ENCODE data around the gene DSCAML1. TPM values are rescaled to one million over a fixed set of nuclear protein-coding genes. Genes with fewer than 3 reads are reported as not detected.

DSCAML1 gene
- total RNA-seq, 1 donor: not detected

DNA sequence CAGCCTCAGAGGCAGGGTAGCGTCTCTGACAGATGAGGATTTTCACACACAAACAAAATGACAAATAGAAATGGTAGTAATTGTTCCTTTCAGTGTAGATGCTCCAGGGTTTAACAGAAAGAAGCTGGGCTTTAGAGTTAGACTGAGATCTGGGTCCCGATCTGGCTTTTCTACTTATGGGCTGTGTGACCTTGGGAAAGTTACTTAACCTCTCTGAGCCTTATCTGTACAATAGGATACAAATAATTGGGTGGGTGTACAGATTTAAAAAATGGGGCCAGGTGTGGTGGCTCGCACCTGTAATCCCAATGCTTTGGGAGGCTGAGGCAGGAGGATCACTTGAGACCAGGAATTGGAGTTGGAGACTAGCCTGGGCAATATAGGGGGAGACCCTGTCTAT lies 264.4 kb downstream of the DSCAML1 start:
- H3K4me3 ChIP-seq (ENCODE audit: low read depth, low read length): no peak overlapping the region
- no peak for DNase-seq (ENCODE audit: low read depth)
- TF ChIP-seq, protein P1, sequence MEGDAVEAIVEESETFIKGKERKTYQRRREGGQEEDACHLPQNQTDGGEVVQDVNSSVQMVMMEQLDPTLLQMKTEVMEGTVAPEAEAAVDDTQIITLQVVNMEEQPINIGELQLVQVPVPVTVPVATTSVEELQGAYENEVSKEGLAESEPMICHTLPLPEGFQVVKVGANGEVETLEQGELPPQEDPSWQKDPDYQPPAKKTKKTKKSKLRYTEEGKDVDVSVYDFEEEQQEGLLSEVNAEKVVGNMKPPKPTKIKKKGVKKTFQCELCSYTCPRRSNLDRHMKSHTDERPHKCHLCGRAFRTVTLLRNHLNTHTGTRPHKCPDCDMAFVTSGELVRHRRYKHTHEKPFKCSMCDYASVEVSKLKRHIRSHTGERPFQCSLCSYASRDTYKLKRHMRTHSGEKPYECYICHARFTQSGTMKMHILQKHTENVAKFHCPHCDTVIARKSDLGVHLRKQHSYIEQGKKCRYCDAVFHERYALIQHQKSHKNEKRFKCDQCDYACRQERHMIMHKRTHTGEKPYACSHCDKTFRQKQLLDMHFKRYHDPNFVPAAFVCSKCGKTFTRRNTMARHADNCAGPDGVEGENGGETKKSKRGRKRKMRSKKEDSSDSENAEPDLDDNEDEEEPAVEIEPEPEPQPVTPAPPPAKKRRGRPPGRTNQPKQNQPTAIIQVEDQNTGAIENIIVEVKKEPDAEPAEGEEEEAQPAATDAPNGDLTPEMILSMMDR (IDR thresholded peaks at IDR 0.05; ENCODE audit: insufficient read depth, low read depth, low read length): no peak

DNA sequence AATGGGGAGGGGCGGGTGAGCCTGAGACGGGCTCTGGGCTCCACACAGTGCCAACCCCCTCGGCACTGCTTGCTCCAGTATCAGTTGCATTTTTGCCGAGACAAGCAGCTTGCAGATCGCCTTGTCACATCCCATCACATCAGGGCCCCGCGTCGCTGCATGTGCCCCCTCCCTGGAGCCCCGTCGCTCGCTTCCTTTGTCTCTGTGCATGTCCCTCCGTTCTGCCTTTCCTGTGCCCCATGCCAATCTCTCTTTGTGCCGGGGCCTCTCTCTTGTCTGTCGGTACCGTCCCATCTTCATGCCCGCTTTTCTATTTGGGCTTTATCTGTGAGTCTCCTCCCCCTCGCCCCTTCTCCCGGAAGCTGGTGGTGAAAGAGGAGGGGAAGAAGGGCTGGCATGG lies 267.2 kb downstream of the DSCAML1 start:
- H3K4me3 ChIP-seq (ENCODE audit: low read depth, low read length): no peak overlapping the region
- TF ChIP-seq, protein P1 (IDR thresholded peaks at IDR 0.05; ENCODE audit: insufficient read depth, low read depth, low read length): no peak
- DNase-seq (ENCODE audit: low read depth): no peak

DNA sequence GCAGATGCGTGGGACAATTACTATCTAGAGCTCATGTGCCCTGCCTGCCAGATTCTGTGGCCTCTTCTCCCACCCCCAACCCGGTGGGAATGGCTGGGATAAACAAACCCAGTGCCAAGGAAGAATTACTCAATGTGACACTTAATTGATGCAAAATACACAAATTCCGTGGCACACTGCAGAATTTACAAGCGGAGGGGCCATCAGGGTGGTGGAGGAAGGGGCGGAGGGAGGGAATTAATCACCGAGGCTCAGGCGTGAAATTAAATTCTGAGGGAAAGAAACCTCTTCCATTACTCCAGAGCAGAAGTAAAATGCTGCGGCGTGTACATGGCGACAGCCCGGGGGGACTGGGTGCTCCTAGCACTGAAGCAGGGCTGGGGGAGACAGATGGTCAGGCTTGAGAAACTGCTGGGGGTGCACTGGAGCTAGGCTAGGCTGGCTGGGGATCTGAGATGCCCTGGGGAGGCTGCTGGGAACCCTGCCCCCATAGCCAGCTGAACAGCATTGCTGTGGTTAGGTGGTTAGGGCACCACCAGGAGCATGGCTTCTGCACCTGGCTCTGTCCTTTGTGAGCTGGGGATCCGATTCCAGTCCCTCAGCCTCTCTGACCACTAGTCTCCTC lies 268.8 kb downstream of the DSCAML1 start:
- H3K4me3 ChIP-seq (ENCODE audit: low read depth, low read length): no peak overlapping the region
- DNase-seq (ENCODE audit: low read depth): no peak
- TF ChIP-seq, protein P1 (IDR thresholded peaks at IDR 0.05; ENCODE audit: insufficient read depth, low read depth, low read length): no peak

DNA sequence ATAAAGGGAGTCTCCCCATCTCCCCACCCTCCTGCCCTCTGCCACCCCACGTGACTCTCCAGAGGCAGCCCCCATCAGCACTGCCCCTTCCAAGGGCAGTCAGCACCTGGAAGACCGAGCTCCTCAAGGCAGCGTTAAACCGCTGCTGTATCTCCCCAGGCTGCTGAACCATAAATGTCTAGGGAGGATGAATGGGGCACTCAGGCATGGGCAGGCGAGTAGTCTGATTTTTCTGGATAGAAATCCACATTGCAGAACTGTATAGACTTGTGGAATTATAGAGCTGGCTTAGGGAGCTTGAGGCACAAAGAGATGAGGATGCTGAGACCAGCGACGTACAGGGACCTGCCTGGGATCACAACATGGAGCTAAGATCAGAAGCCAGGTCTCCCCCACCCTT lies 269.7 kb downstream of the DSCAML1 start:
- TF ChIP-seq, protein P1 (IDR thresholded peaks at IDR 0.05; ENCODE audit: insufficient read depth, low read depth, low read length): no peak
- no peak overlapping the region for H3K4me3 ChIP-seq (ENCODE audit: low read depth, low read length)
- DNase-seq (ENCODE audit: low read depth): no peak

DNA sequence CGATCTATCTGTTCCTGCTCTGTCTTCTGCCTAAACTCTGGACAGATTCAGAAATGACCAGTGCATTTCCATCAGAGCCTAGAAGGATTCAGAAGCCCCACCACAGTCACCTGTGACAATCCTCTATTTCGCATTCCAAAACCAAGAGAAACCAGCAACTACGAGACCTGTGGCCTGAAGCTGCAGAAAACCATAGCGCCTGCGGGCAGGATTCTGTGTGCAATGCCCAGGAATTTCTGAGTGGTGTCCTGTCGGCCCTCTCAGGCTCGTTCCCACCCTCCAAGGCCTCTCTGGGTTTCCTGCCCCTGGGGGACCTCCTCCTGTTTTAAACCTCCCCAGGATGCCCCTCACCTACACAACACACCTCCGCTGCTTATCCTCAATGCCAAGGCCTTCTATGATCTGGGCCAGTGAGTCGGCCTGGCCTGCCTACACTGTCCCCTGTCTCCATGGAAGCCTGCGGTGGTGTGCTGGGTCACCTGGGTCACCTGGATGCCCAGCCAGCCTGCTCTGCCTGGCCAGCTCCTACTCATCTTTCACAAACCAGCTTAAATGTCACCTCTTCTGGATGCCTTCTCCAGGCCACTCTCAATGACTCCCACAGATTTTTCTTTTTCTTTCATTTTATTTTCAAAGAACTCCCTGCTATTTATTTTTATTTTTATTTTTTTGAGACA lies 271.0 kb downstream of the DSCAML1 start:
- TF ChIP-seq, protein P1 (IDR thresholded peaks at IDR 0.05; ENCODE audit: insufficient read depth, low read depth, low read length): no peak
- no peak overlapping the region for H3K4me3 ChIP-seq (ENCODE audit: low read depth, low read length)
- no peak for DNase-seq (ENCODE audit: low read depth)

- no peak overlapping the region for H3K4me3 ChIP-seq (ENCODE audit: low read depth, low read length)
- TF ChIP-seq, protein P1 (IDR thresholded peaks at IDR 0.05; ENCODE audit: insufficient read depth, low read depth, low read length): no peak
- DNase-seq (ENCODE audit: low read depth): no peak
Measured at GRCh38 chr11:117524468-117525183, 272.4 kb downstream of the DSCAML1 start.
